GM13976 (cell line): ENCODE data around the gene OPN1SW.

Experiments used
- DNase-seq: peaks from one replicate; pipeline ENCODE4 v3.0.0; 2012; ENCODE audit warnings: low spot score
- CTCF ChIP-seq: IDR thresholded peaks from 2 replicates; pipeline ENCODE4 v1.5.1; 2012; ENCODE audit warnings: borderline replicate concordance, mild to moderate bottlenecking; ENCODE audit not compliant: insufficient read depth; ENCODE audit errors: extremely low read depth, missing control alignments, control extremely low read depth
- in situ Hi-C: fragments of 300-500 bp; cut with MboI; formaldehyde crosslinking; loops from one replicate; pipeline ENCODE4 v1.12.0; 2022; ENCODE audit warnings: low sequenced_read_pairs, mixed read lengths, inconsistent platforms; ENCODE audit not compliant: unreplicated experiment

The OPN1SW gene

DNA sequence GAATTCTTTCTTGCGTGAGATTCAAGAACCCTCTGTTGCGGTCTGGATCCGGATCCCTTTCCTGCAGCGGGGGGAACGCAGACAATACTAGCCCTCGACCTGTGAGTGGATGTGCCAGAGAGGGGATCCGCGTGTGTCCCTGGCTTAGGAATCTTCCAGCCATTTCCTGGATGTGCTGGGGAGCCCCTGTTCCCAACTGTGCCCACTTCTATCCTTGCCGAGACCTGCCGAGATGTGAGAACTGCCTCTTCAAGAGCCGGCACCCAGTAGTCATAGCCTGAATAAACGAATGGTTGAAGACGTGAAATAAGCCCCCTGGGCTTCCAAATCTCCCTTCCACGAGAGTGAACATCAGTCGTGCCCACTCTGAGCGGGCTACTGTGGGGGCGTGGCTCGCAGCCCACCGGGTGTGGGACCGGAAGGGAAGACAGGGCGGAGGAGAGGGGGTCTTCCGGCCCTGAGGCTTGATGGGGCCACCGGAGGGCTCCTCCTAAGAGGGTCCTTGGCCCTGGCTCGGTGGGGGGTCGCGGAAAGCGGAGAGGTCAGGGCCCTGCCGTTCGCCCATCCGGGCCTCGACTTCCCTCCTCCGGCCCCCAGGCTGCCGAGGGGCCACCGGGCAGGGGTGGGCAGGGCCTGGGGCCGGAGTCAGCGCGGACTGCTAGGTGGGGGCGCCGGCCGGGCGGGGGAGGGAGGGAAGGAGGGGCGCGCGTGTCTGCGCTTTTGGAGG, 14.9 kb upstream of the OPN1SW start:
- DNase-seq = no peak
- in situ Hi-C loops = no loop called here
- no peak for TF ChIP-seq CTCF

DNA sequence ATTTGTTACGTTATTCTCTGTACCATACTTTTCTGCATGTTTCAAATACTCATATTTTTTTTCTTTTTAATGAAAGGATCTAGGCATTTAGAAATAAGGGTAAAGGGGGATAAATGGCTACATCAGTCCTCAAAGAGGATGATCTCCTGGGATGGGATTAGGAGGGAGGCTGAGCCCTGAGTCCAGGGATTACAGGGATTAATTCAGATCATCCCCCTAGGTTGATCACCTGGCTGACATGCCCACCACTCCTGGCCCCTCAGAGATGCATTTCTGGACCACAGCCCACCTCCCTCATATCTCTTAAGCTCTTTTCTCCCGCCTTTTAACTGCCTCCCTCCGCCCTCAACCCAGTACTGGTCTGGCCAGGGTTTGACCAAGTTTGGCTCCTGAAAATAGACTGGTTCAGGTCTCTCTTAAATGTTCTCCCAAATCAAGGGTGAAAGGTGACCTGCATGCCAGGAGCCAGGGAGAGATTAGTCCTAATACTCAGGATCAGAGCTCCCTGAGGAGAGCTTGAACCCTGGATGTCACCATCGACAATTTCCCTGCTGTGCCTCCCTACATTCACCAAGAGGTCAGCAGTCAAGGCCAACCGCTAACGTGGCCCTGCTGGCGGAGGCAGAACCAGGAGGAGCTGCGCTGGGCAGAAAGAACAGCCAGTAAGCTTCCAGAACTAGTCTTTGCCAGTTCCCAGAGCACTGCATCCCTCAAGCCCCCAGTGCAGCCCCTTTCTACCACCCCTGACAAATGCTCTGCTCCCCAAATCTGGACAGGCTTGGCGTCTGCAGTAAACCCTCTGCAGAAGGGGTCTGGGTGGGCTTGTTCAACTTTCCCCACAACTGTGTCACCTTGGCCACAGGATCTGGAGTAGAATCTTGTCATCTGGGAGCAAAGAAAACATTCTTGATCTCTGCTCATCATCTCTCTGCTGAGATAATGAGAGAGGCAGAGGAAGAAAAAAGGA, 13.1 kb upstream of the OPN1SW start:
- in situ Hi-C loops = no loop called here
- TF ChIP-seq CTCF = no peak
- no peak for DNase-seq

- TF ChIP-seq CTCF = no peak
- in situ Hi-C loops = no loop called here
- no peak for DNase-seq
Measured at GRCh38 chr7:128785738-128786137, 10.1 kb upstream of the OPN1SW start.

DNA sequence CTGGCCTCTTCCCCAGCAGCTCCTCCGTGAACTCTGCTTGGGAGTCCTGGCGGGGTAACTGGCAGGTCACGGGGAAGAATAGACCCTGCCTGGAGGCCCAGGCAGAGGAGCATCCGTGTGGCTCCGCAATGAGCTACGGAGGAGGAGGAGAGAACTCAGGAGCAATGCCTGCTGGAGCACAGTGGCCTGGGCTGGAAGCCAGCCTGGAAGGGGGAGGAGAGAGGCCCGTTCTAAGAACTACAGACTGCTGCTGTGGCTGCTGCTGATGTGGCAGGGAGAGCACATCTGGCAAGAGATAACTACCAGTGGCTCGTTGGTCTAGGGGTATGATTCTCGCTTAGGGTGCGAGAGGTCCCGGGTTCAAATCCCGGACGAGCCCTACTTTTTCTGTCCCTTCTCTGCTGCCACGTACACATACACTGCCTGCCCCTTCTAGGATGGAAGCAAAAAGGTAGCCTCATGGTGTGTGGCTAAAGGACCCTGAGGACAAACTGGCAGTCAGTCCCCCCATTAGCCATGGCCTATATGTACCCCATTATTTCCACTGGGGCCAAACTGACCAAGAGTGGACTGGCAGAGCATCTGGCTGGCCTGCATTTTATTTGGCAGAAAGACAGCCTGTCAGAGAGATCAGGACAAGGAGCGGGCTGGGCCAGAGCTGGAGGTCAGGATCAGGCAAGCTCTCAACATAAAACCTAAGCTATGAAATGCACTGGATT, 7.7 kb upstream of the OPN1SW start:
- no peak for TF ChIP-seq CTCF
- in situ Hi-C loops = no loop called here
- DNase-seq = no peak

- DNase-seq = no peak
- in situ Hi-C loops = no loop called here
- TF ChIP-seq CTCF = no peak
Measured at GRCh38 chr7:128781851-128782250, 6.3 kb upstream of the OPN1SW start.

DNA sequence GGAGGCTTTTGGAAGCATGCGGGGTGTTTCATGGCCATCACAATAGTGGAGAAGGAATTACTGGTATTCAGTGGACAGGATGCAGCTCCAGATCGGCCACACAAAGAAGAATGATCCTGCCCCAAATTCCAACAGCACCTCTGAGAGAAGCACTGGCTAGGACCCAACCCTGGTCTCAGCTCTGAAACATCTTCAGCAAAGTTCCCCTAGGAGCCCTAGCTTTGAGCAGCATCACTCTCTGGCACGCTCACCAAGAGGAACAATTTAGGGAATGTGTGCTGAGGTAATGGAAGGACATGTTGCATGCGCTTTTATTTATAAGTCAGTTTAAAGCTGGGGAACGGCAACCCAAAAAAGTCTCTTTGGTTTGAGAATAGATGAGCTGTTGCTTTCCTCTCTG, 5.5 kb upstream of the OPN1SW start:
- TF ChIP-seq CTCF = no peak
- no peak for DNase-seq
- in situ Hi-C loops = no loop called here
